ENCODE data around the gene TBC1D24.

GRCh38 chr16:2455081-2455845 is 19.7 kb upstream of the TBC1D24 start:
- TF ChIP-seq POLR2A (IDR thresholded peaks at IDR 0.05) (no peak), POLR2AphosphoS5 (IDR thresholded peaks at IDR 0.05) (no peak)

Measured in sigmoid colon (tissue), 4 donors.